SH-SY5Y (cell line): Measurements from ENCODE around the gene LMX1B.
A peak's percentile ranks its signal among the peaks of the same experiment; 100 is the strongest.

Experiments
- GATA2 ChIP-seq: IDR thresholded peaks from 2 replicates; pipeline ENCODE4 v1.6.1; 2011; ENCODE audit warnings: mild to moderate bottlenecking, low read depth, low read length
- GATA3 ChIP-seq: IDR thresholded peaks from 2 replicates; pipeline ENCODE4 v1.6.1; 2011; ENCODE audit warnings: low read depth, mild to moderate bottlenecking, low read length, moderate library complexity

GRCh38 chr9:126673689-126674364, 60.1 kb downstream of the LMX1B start:
- TF ChIP-seq GATA2 = peak; percentile 58; the same call in 1 of the 2 replicates
- TF ChIP-seq GATA3 = no peak
